Measurements from ENCODE around the gene ULBP3.

ULBP3 gene

DNA sequence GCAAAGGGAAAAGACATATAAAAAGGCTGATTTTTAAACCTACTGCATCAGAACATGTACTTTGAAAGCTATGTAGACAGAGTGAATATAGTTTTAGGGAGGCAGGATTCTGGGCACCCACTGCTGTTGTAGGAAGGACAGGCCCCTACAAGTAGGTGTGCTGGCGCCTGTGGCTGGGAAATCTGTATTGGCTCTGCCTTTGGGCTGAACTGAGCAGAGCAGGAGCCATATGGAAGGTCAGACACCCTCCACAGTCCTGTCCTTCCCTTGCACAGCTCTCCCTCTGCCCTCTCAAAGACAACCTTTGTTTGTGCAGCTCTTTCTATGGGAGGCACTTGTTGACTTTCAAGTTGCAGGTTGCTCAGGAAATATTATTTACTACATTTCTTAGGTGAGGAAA lies 18.4 kb upstream of the ULBP3 start:
- no peak overlapping the region for H3K27ac ChIP-seq (ENCODE audit: low read depth, low read length, poor library complexity, severe bottlenecking)
- TF ChIP-seq, protein P1, sequence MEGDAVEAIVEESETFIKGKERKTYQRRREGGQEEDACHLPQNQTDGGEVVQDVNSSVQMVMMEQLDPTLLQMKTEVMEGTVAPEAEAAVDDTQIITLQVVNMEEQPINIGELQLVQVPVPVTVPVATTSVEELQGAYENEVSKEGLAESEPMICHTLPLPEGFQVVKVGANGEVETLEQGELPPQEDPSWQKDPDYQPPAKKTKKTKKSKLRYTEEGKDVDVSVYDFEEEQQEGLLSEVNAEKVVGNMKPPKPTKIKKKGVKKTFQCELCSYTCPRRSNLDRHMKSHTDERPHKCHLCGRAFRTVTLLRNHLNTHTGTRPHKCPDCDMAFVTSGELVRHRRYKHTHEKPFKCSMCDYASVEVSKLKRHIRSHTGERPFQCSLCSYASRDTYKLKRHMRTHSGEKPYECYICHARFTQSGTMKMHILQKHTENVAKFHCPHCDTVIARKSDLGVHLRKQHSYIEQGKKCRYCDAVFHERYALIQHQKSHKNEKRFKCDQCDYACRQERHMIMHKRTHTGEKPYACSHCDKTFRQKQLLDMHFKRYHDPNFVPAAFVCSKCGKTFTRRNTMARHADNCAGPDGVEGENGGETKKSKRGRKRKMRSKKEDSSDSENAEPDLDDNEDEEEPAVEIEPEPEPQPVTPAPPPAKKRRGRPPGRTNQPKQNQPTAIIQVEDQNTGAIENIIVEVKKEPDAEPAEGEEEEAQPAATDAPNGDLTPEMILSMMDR (IDR thresholded peaks at IDR 0.05; ENCODE audit: low read length) = no peak
- no peak for TF ChIP-seq EZH2 (IDR thresholded peaks at IDR 0.05; ENCODE audit: borderline replicate concordance, low read length)
- H3K79me2 ChIP-seq (ENCODE audit: insufficient read depth, low read length) = no peaks in the 10 kb centered on the region
- H3K4me2 ChIP-seq (ENCODE audit: low read length) = no peak overlapping the region
- H3K9ac ChIP-seq (ENCODE audit: low read length) = no peak overlapping the region
- H3K4me1 ChIP-seq (ENCODE audit: insufficient read depth, low read length, severe bottlenecking) = no peaks in the 10 kb centered on the region
- no peaks in the 10 kb centered on the region for H3K9me3 ChIP-seq (ENCODE audit: low read length)
- H3F3A ChIP-seq (ENCODE audit: insufficient read depth, low read length) = no peaks in the 10 kb centered on the region
- H3K27me3 ChIP-seq (ENCODE audit: insufficient read depth, low read length) = peaks cover 5% of the 10 kb centered on the region; the same call in 1 of the 2 replicates
- no peak overlapping the region for H3K4me3 ChIP-seq (ENCODE audit: low read depth, low read length, poor library complexity, severe bottlenecking)
- no peaks in the 10 kb centered on the region for H4K20me1 ChIP-seq (ENCODE audit: insufficient read depth, low read length)
- no peaks in the 10 kb centered on the region for H3K36me3 ChIP-seq (ENCODE audit: insufficient read depth, low read length)
- no peaks in the 10 kb centered on the region for H3K9me2 ChIP-seq (ENCODE audit: low read depth, low read length)
- H2AFZ ChIP-seq (ENCODE audit: low read length) = no peak overlapping the region

DNA sequence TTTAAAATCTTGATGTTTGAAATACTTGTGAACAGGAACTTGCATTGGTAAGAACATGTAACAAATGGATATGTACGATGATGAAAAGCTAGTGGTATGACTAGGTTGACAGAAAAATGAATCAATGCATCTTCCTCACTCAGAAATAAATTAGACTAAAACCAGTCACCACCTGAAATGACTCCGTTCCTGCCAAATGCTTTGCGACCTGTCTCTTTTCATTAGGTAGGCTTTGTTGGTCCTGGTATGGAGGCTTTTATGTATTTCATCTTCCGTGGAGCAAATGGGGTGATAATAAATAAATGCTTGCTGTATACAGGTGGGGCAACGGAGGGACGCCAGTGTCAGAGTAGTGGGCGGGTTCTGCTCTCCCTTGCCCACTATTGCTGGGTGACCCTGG lies 17.1 kb upstream of the ULBP3 start:
- TF ChIP-seq, protein P1 (IDR thresholded peaks at IDR 0.05; ENCODE audit: low read length) = no peak
- no peak for TF ChIP-seq EZH2 (IDR thresholded peaks at IDR 0.05; ENCODE audit: borderline replicate concordance, low read length)
- Histone ChIP-seq H3K4me3 (ENCODE audit: low read depth, low read length, poor library complexity, severe bottlenecking) (no peak overlapping the region), H3K79me2 (ENCODE audit: insufficient read depth, low read length) (no peaks in the 10 kb centered on the region), H3K9ac (ENCODE audit: low read length) (no peak overlapping the region), H3F3A (ENCODE audit: insufficient read depth, low read length) (no peaks in the 10 kb centered on the region), H3K9me2 (ENCODE audit: low read depth, low read length) (no peaks in the 10 kb centered on the region), H4K20me1 (ENCODE audit: insufficient read depth, low read length) (no peaks in the 10 kb centered on the region), H3K27me3 (ENCODE audit: insufficient read depth, low read length) (peaks cover 5% of the 10 kb centered on the region; the same call in 1 of the 2 replicates), H3K27ac (ENCODE audit: low read depth, low read length, poor library complexity, severe bottlenecking) (no peak overlapping the region), H3K9me3 (ENCODE audit: low read length) (no peaks in the 10 kb centered on the region), H3K4me2 (ENCODE audit: low read length) (no peak overlapping the region), H3K36me3 (ENCODE audit: insufficient read depth, low read length) (no peaks in the 10 kb centered on the region), H3K4me1 (ENCODE audit: insufficient read depth, low read length, severe bottlenecking) (no peaks in the 10 kb centered on the region), H2AFZ (ENCODE audit: low read length) (no peak overlapping the region)

DNA sequence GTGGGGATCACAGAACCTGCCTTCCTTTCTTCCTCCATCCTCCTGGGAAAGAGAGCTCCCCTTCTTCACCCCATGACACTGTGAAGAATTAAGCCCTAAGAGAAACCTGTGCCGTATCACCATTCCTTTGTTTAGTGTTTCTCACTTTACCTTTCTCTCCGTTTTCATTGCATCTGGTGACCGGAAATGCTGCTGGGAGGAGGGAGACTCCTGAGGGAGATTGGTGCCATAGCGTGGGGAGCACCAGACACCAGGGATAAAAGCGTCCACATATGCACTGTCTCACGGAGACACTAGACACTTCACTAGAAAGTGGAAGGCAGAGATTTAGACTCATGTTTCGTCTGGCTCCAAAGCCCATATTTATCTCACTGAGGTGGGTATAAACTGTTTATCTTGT lies 15.5 kb upstream of the ULBP3 start:
- Histone ChIP-seq H3K9ac (ENCODE audit: low read length) (no peak overlapping the region), H3F3A (ENCODE audit: insufficient read depth, low read length) (no peaks in the 10 kb centered on the region), H3K4me1 (ENCODE audit: insufficient read depth, low read length, severe bottlenecking) (no peaks in the 10 kb centered on the region), H3K79me2 (ENCODE audit: insufficient read depth, low read length) (no peaks in the 10 kb centered on the region), H3K9me3 (ENCODE audit: low read length) (no peaks in the 10 kb centered on the region), H3K4me3 (ENCODE audit: low read depth, low read length, poor library complexity, severe bottlenecking) (no peak overlapping the region), H2AFZ (ENCODE audit: low read length) (no peak overlapping the region), H4K20me1 (ENCODE audit: insufficient read depth, low read length) (no peaks in the 10 kb centered on the region), H3K36me3 (ENCODE audit: insufficient read depth, low read length) (no peaks in the 10 kb centered on the region), H3K9me2 (ENCODE audit: low read depth, low read length) (no peaks in the 10 kb centered on the region), H3K27ac (ENCODE audit: low read depth, low read length, poor library complexity, severe bottlenecking) (no peak overlapping the region), H3K27me3 (ENCODE audit: insufficient read depth, low read length) (no peaks in the 10 kb centered on the region; the same call in 1 of the 2 replicates), H3K4me2 (ENCODE audit: low read length) (no peak overlapping the region)
- TF ChIP-seq, protein P1 (IDR thresholded peaks at IDR 0.05; ENCODE audit: low read length) = no peak
- TF ChIP-seq EZH2 (IDR thresholded peaks at IDR 0.05; ENCODE audit: borderline replicate concordance, low read length) = no peak
